Prostate gland (tissue), 2 donors: ENCODE data around the gene ACAP2. TPM values are rescaled to one million over a fixed set of nuclear protein-coding genes. Genes with fewer than 3 reads are reported as not detected.

Experiments used
- DNase-seq: peaks from one replicate; pipeline ENCODE4 v3.0.0-alpha.2; 2019; ENCODE audit warnings: low spot score
- H3K27ac ChIP-seq, 2 donors: fragments of 200-600 bp; sonication (generic); 2 replicates each; pipeline ENCODE4 v1.5.1; 2017 to 2019
- H3K27me3 ChIP-seq: fragments of 200-600 bp; sonication (generic); replicated peaks from 2 replicates; pipeline ENCODE4 v1.5.1; 2019; ENCODE audit not compliant: insufficient read depth
- H3K36me3 ChIP-seq, 2 donors: fragments of 200-600 bp; sonication (generic); 1 replicate in 1 of 2; 2 replicates in 1 of 2; pipeline versions ENCODE4 v1.5.1 to v1.8.1; 2017 to 2019
- H3K4me1 ChIP-seq: fragments of 200-600 bp; sonication (generic); replicated peaks from 2 replicates; pipeline ENCODE4 v1.5.1; 2019
- H3K4me3 ChIP-seq, 2 donors: fragments of 200-600 bp; sonication (generic); 2 replicates each; pipeline ENCODE4 v1.5.1; 2017 to 2019
- H3K9me3 ChIP-seq: fragments of 200-600 bp; sonication (generic); 2 replicates; pipeline ENCODE4 v1.5.1; 2017
- POLR2A ChIP-seq: fragments of 450-650 bp; IDR thresholded peaks from one replicate; pipeline ENCODE4 v1.6.1; 2016; ENCODE audit warnings: antibody characterized with exemption, mild to moderate bottlenecking
- POLR2AphosphoS5 ChIP-seq: sonication (generic); formaldehyde crosslinking; IDR thresholded peaks from one replicate; pipeline ENCODE4 v1.6.1; 2017; ENCODE audit warnings: antibody characterized with exemption
- WGBS: methylation state at CpG from one replicate; pipeline ENCODE4 v1.1.5; 2018; 5-methylcytosine and 5-hydroxymethylcytosine counted together
- intact Hi-C: fragments of 100-400 bp; cut with DNase I; formaldehyde crosslinking; loops from one replicate; pipeline ENCODE4 v1.14.2; 2022
- total RNA-seq, 2 donors: library from RNA; depleted of rRNA; stranded (reverse); fragments of >200 nt; gene quantifications; one replicate each; pipeline ENCODE4 v1.1.0, GENCODE V29; 2016
- TF ChIP-seq, protein P1 (sequence below), 4 experiments: fragments of 200-600 bp in 2 of 4; fragments of 450-650 bp in 2 of 4; sonication (generic) in 2 of 4; IDR thresholded peaks; 1 replicate in 3 of 4; 2 replicates in 1 of 4; pipeline ENCODE4 v1.5.1; 2016 to 2019; ENCODE audit warnings: antibody characterized with exemption in 4 of 4, mild to moderate bottlenecking in 2 of 4, moderate library complexity in 2 of 4

ACAP2 gene
- total RNA-seq, 2 donors from 2014 or later, result 30.5 to 56.8 TPM

DNA sequence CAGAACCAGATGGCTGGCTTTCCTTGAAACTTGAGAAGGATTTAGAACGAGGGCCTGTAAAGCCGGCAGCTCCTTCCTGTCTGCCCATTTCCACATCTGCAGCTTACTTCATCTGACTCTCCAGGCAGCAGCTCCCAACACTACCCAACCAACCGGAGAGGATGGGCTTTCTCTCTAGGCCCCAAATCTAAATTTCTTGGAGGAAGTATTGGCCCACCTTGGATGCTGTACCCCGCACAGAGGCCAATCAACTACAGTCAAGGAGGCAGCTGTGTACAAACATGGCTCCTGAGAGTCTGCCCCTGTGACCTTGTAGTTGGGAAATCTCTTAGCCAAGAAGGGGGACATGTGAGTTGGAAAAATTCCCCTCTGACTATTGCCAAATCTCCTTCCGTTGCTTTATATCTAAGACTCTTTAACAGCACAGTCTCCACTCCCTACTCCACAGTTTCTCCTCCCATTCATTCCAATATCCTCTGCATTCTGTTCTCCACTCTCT, 8.0 kb upstream of the ACAP2 start:
- Histone ChIP-seq H3K4me1 (no peaks in the 10 kb centered on the region), H3K9me3 (no peaks in the 10 kb centered on the region), H3K27me3 (no peaks in the 10 kb centered on the region), H3K27ac (no peak overlapping the region), H3K4me3 (no peak overlapping the region), H3K36me3 (no peaks in the 10 kb centered on the region)
- no peak for DNase-seq
- intact Hi-C loops, result no loop called here
- TF ChIP-seq, protein P1, sequence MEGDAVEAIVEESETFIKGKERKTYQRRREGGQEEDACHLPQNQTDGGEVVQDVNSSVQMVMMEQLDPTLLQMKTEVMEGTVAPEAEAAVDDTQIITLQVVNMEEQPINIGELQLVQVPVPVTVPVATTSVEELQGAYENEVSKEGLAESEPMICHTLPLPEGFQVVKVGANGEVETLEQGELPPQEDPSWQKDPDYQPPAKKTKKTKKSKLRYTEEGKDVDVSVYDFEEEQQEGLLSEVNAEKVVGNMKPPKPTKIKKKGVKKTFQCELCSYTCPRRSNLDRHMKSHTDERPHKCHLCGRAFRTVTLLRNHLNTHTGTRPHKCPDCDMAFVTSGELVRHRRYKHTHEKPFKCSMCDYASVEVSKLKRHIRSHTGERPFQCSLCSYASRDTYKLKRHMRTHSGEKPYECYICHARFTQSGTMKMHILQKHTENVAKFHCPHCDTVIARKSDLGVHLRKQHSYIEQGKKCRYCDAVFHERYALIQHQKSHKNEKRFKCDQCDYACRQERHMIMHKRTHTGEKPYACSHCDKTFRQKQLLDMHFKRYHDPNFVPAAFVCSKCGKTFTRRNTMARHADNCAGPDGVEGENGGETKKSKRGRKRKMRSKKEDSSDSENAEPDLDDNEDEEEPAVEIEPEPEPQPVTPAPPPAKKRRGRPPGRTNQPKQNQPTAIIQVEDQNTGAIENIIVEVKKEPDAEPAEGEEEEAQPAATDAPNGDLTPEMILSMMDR (IDR thresholded peaks at IDR 0.05), result no peak
- no peak for TF ChIP-seq POLR2AphosphoS5
- TF ChIP-seq POLR2A, result no peak
- 36% methylated on average over 5 of the region's 5 CpGs for WGBS

DNA sequence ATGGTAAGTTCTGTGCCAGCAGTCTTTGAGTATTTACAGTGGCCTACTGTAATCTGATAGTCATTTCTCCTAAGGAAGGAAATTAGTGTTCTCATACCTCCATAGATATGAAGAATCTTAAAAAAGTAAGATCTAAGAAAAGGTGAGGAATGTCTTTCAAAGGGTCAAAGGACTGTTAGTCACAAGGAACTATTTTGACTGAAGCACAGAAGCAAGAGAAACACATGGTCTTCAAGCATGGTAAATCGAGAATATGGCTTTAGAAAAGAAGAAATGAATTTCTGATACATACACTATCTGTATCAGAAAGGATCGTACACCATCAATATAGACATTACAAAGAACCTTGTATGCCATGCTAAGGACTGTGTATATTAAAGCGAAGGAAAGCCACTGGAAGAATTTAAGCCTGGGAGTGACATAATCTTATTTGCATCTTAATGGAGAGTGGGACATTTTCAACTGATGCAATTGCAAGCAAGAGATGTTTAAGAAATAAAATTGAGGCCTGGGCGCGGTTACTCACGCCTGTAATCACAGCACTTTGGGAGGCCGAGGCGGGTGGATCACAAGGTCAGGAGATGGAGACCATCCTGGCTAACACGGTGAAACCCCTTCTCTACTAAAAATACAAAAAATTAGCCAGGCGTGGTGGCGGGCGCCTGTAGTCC, 5.5 kb upstream of the ACAP2 start:
- 87% methylated on average over 12 of the region's 12 CpGs for WGBS
- H3K9me3 ChIP-seq, result no peaks in the 10 kb centered on the region
- no peak overlapping the region for H3K27ac ChIP-seq
- no peaks in the 10 kb centered on the region for H3K4me1 ChIP-seq
- H3K4me3 ChIP-seq, result no peak overlapping the region
- no peaks in the 10 kb centered on the region for H3K27me3 ChIP-seq
- DNase-seq, result no peak
- TF ChIP-seq, protein P1 (IDR thresholded peaks at IDR 0.05), result no peak
- TF ChIP-seq POLR2A, result no peak
- intact Hi-C loops, result loop anchor here (10.0 kb wide), 2 partner anchors 96 to 764 kb away; partner anchors contain the start of genes FAM43A and PPP1R2
- H3K36me3 ChIP-seq, result no peaks in the 10 kb centered on the region

DNA sequence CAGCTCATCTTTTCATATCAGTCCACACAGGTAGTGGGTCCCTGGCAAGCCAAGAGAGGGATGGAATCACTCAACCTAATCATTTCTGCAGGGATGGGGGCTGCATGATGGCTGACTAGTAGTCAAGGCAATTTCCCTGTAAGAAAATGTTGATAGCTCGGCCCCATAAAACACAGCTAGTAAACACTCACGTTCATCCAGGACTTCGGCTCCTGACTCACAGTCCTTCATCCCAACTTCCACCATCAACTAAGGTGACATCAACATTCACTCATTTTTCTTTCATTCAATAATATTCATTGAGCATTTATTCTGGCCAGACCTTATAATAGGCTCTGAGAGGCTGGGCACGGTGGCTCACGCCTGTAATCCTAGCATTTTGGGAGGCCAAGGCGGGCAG, 4.4 kb upstream of the ACAP2 start:
- H3K36me3 ChIP-seq, result no peaks in the 10 kb centered on the region
- no peak for DNase-seq
- H3K27me3 ChIP-seq, result no peaks in the 10 kb centered on the region
- H3K4me3 ChIP-seq, result no peak overlapping the region
- WGBS, result 92% methylated on average over 6 of the region's 6 CpGs
- TF ChIP-seq POLR2AphosphoS5, result no peak
- TF ChIP-seq, protein P1 (IDR thresholded peaks at IDR 0.05), result no peak
- no peak for TF ChIP-seq POLR2A
- intact Hi-C loops, result loop anchor here (10.0 kb wide), 2 partner anchors 98 to 762 kb away; partner anchors contain the start of genes FAM43A and PPP1R2
- H3K9me3 ChIP-seq, result no peaks in the 10 kb centered on the region
- H3K4me1 ChIP-seq, result no peaks in the 10 kb centered on the region
- no peak overlapping the region for H3K27ac ChIP-seq

DNA sequence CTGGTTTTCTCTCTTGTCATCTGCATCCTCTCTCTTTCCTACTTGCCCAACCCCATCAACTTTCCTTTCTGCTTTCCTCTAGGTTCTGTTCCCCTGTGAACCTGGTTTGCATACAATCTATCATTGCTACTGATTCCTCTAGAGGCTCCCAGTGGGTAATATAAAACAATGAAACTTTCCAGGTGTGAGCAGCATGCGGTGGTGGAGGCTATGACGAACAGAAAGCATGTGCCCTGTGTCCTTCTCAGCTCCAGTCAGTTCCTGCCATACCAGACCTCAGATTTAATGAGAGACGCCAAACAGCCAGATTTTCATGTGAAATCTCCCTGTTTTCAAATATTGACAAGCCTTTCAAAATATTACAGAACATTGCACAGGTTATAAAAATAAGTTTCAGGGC, 3.5 kb upstream of the ACAP2 start:
- TF ChIP-seq, protein P1 (IDR thresholded peaks at IDR 0.05), result no peak
- no peak for TF ChIP-seq POLR2A
- TF ChIP-seq POLR2AphosphoS5, result no peak

DNA sequence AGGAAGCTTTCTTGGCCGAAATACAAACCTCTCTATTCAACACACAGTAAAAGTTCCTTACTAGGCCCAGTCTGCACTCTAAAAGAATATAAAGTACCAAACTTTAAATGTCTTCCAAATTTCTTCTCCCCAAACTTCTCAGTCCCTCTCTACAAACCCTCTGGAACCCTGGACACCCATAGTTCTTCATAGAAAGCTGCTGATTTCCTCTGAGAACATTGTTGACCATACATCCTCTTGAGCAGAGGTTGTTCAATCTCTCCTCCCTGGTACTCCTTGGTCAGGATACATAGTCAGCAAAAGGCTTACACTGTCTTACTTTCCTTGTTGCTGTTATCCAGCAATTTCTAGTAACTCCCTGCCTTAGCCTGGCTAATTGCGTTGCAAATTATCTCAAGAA, 3.1 kb upstream of the ACAP2 start:
- intact Hi-C loops, result loop anchor here (10.0 kb wide), 2 partner anchors 99 to 761 kb away; partner anchors contain the start of genes FAM43A and PPP1R2
- no peaks in the 10 kb centered on the region for H3K9me3 ChIP-seq
- no peak overlapping the region for H3K4me3 ChIP-seq
- 81% methylated on average over 2 of the region's 2 CpGs for WGBS
- peaks cover 2% of the 10 kb centered on the region for H3K4me1 ChIP-seq
- TF ChIP-seq POLR2AphosphoS5, result no peak
- TF ChIP-seq, protein P1 (IDR thresholded peaks at IDR 0.05), result no peak
- no peak for TF ChIP-seq POLR2A
- no peaks in the 10 kb centered on the region for H3K27me3 ChIP-seq
- H3K36me3 ChIP-seq, result no peaks in the 10 kb centered on the region
- no peak overlapping the region for H3K27ac ChIP-seq
- no peak for DNase-seq

More for the DNA sequence above, 3.5 kb upstream of the ACAP2 start:
- no peaks in the 10 kb centered on the region for H3K27me3 ChIP-seq
- no peaks in the 10 kb centered on the region for H3K4me1 ChIP-seq
- WGBS, result 79% methylated on average over 3 of the region's 3 CpGs
- no peaks in the 10 kb centered on the region for H3K36me3 ChIP-seq
- intact Hi-C loops, result loop anchor here (10.0 kb wide), 2 partner anchors 98 to 762 kb away; partner anchors contain the start of genes FAM43A and PPP1R2
- DNase-seq, result no peak
- no peak overlapping the region for H3K27ac ChIP-seq
- no peak overlapping the region for H3K4me3 ChIP-seq
- no peaks in the 10 kb centered on the region for H3K9me3 ChIP-seq
